Right lobe of liver (tissue), 4 donors: ENCODE measurements around the gene KCNA2.

Experiments used
- POLR2A ChIP-seq: fragments of 450-650 bp; IDR thresholded peaks from one replicate; pipeline ENCODE4 v1.6.1; 2017; ENCODE audit warnings: antibody characterized with exemption, mild to moderate bottlenecking
- TF ChIP-seq, protein P1 (sequence below), 4 donors: fragments of 200-600 bp in 3 of 4; fragments of 450-650 bp in 1 of 4; IDR thresholded peaks; one replicate each; pipeline versions ENCODE4 v1.5.1 to v1.8.0; 2016 to 2022; ENCODE audit warnings: antibody characterized with exemption in 4 of 4, mild to moderate bottlenecking in 2 of 4
- donor health status: DM: no; HTN: no; CAD: no.
- donor health status: DM: no; HTN: no; CAD: no.
- donor health status: DM: no; HTN: yes; CAD: no.

DNA sequence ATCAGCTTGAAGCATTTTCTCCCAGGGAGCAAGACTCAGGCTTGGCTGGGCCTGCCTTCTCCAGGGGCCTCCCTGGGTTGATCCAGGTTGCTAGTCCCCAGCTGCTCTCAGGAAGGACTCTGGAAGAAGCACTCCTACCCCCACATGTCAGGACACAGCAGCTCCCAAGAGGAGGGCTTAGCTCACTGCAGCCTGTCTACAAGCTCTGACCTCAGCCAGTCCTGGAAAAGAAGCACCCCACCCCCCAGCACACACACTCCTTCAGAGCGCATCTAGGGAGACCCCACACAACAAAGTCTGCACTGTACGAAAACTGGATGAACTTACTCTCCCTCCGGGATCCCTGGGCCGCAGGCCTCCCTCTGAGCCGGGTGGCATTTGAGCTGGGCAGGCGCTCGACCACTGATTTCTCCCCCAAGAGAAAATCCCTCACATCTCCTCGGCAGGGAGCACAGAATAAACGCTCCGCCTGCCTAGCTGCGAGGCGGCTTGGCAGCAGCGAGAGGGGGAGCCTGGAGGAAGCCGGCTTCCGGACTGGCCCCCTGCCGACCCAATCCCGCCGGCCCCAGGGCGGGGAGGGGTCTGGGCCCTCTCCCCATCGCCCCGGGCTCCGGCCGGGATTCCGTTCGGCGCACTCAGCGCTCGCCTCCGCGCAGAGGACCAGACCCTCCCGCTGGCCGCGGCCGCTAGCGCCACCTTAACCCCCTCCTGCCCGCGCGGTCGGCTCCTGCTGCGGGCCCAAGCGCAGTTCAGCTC is at the start of gene KCNA2:
- TF ChIP-seq, protein P1, sequence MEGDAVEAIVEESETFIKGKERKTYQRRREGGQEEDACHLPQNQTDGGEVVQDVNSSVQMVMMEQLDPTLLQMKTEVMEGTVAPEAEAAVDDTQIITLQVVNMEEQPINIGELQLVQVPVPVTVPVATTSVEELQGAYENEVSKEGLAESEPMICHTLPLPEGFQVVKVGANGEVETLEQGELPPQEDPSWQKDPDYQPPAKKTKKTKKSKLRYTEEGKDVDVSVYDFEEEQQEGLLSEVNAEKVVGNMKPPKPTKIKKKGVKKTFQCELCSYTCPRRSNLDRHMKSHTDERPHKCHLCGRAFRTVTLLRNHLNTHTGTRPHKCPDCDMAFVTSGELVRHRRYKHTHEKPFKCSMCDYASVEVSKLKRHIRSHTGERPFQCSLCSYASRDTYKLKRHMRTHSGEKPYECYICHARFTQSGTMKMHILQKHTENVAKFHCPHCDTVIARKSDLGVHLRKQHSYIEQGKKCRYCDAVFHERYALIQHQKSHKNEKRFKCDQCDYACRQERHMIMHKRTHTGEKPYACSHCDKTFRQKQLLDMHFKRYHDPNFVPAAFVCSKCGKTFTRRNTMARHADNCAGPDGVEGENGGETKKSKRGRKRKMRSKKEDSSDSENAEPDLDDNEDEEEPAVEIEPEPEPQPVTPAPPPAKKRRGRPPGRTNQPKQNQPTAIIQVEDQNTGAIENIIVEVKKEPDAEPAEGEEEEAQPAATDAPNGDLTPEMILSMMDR (IDR thresholded peaks at IDR 0.05) = no peak
- TF ChIP-seq POLR2A = no peak
